Psoas muscle (tissue), 8 donors: Measurements from ENCODE around the gene LRRC4C. TPM values are rescaled to one million over a fixed set of nuclear protein-coding genes. Genes with fewer than 3 reads are reported as not detected.
A peak's percentile ranks its signal among the peaks of the same experiment; 100 is the strongest.

Experiments used
- ATAC-seq, 4 donors: fragments of 200-7000 bp; cut with Tn5 transposase; one replicate each; pipeline ENCODE4 v1.9.1; 2020; ENCODE audit warnings: moderate library complexity in 3 of 4, mild to moderate bottlenecking in 2 of 4
- DNase-seq, 2 donors: peaks; one replicate each; pipeline ENCODE4 v3.0.0-alpha.2; 2020
- H3K27ac ChIP-seq: fragments of 200-600 bp; one replicate; pipeline ENCODE4 v1.8.0; 2022
- H3K27me3 ChIP-seq, 3 donors: fragments of 200-600 bp in 1 of 3; one replicate each; pipeline versions ENCODE4 v1.6.1 to v1.8.0; 2013 to 2022; ENCODE audit warnings: low read length in 2 of 3, mild to moderate bottlenecking in 2 of 3, moderate library complexity in 1 of 3; ENCODE audit not compliant: insufficient read depth in 3 of 3
- H3K36me3 ChIP-seq, 2 donors: fragments of 200-600 bp in 1 of 2; one replicate each; pipeline versions ENCODE4 v1.6.1 to v1.8.0; 2013 to 2022; ENCODE audit warnings: low read depth in 1 of 2, mild to moderate bottlenecking in 1 of 2, moderate library complexity in 1 of 2; ENCODE audit not compliant: insufficient read depth in 1 of 2
- H3K4me1 ChIP-seq: fragments of 200-600 bp; one replicate; pipeline ENCODE4 v1.8.0; 2022
- H3K4me3 ChIP-seq: fragments of 200-600 bp; one replicate; pipeline ENCODE4 v1.8.0; 2022; ENCODE audit warnings: mild to moderate bottlenecking
- H3K9me3 ChIP-seq: fragments of 200-600 bp; one replicate; pipeline ENCODE4 v1.8.0; 2022
- CTCF ChIP-seq: fragments of 200-600 bp; IDR thresholded peaks from one replicate; pipeline ENCODE4 v1.8.0; 2022; ENCODE audit warnings: antibody characterized with exemption
- WGBS, 3 donors: extraction: QIAGEN DNeasy Blood & Tissue Kit; methylation state at CpG; one replicate each; pipeline versions ENCODE4 v1.1.6 to v1.1.7; 2013; 5-methylcytosine and 5-hydroxymethylcytosine counted together
- intact Hi-C, 2 donors: fragments of 100-400 bp; cut with DNase I; formaldehyde crosslinking; loops; one replicate each; pipeline versions ENCODE4 v1.11.0 to v1.14.2; 2022
- polyA plus RNA-seq, 3 donors: library from polyadenylated mRNA; stranded (reverse); fragments of 200-250 nt; gene quantifications; one replicate each; pipeline ENCODE4 v1.2.3, GENCODE V29; 2013
- total RNA-seq, 4 donors: library from RNA; stranded (reverse); fragmentation: NEBNext Ultra II Directional in 2 of 4; extraction: Animal tissue kit (Norgen Biotek cat#: 25700) in 2 of 4; gene quantifications; one replicate each; pipeline versions ENCODE4 v1.2.1 to v1.2.4, GENCODE V29; 2021 to 2023
- donor health status: healthy with polysubstance abuse.
- donor health status: DM: no; HTN: no; CAD: no; lungs with moderate emphysema.
- donor health status: Bipolar disorder and iron deficiency.
- donor health status: healthy.
- donor health status: DM: yes; HTN: yes; CAD: no.
- donor health status: DM: no; HTN: no; CAD: no.
- donor health status: DM: no; HTN: no; CAD: no.
- donor health status: DM: yes; HTN: yes; CAD: no.

Gene LRRC4C
- total and polyA plus RNA-seq, 7 donors, result 0.04 to 0.34 (median 0.12) TPM; not detected in 1

DNA sequence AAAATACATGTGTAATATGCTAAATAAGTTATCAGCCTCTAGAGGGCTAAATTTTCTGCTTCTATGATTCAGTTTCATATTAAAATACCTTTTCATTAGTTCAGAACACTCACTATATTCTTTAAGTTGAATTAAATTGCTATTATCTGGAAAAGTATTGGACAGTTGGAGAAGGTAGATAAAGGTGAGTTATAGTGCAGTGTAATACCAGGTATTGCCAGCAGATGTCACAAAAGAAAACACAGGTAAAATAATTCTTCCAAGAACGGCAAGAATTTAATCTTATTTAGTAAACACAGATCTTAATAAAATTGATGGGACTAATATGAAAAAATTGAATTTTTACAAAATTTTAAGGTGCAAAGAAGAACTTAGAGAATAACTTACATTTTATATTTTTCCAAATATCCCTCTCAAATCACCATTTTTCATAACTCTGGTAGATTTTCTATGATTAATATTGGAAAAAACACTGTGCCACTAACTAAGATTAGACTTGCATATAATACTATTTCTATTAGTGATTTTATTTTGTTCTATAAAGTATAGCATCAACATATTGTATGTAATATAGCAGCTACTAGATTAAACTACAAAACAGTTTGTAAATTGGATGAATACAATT lies 1.7 kb upstream of the LRRC4C start:
- DNase-seq (no peak), ATAC-seq (no peak)
- peak; percentile 52 for TF ChIP-seq CTCF
- Histone ChIP-seq H3K9me3 (peaks cover 5% of the 10 kb centered on the region), H3K27ac (no peak overlapping the region), H3K4me1 (no peaks in the 10 kb centered on the region), H3K27me3 (no peaks in the 10 kb centered on the region), H3K36me3 (no peaks in the 10 kb centered on the region), H3K4me3 (no peak overlapping the region)
- intact Hi-C loops, result loop anchor here in 1 of 2 donors (10.0 kb wide), 1 partner anchor 1824 kb away; no protein-coding TSS in a partner anchor
- WGBS, 3 donors, result 8 to 22% (median 11%) methylated on average over 1 of the region's 1 CpG

- intact Hi-C loops, result loop anchor here in 1 of 2 donors (5.0 kb wide), 1 partner anchor 1824 kb away; no protein-coding TSS in a partner anchor
- Histone ChIP-seq H3K27ac (no peak overlapping the region), H3K4me3 (no peak overlapping the region), H3K4me1 (no peaks in the 10 kb centered on the region), H3K36me3 (no peaks in the 10 kb centered on the region), H3K9me3 (peaks cover 5% of the 10 kb centered on the region), H3K27me3 (no peaks in the 10 kb centered on the region)
- WGBS, 3 donors, result 7 to 10% (median 8%) methylated on average over 7 of the region's 7 CpGs
- DNase-seq (no peak), ATAC-seq (no peak)
- TF ChIP-seq CTCF, result no peak
These were observed 811 bp downstream of the LRRC4C start for GRCh38 chr11:41458641-41459040.

- WGBS, 3 donors, result 15 to 18% (median 16%) methylated on average over 4 of the region's 4 CpGs
- Histone ChIP-seq H3K9me3 (peaks cover under 1% of the 10 kb centered on the region), H3K4me3 (no peak overlapping the region), H3K27me3 (no peaks in the 10 kb centered on the region), H3K36me3 (no peaks in the 10 kb centered on the region), H3K4me1 (no peaks in the 10 kb centered on the region), H3K27ac (no peak overlapping the region)
- DNase-seq, result no peak
- intact Hi-C loops, result loop anchor here in 1 of 2 donors (5.0 kb wide), 1 partner anchor 1824 kb away; no protein-coding TSS in a partner anchor
- no peak for TF ChIP-seq CTCF
- no peak for ATAC-seq
These were observed 1.3 kb downstream of the LRRC4C start for GRCh38 chr11:41458154-41458553.

- intact Hi-C loops, result loop anchor here in 1 of 2 donors (5.0 kb wide), 1 partner anchor 1825 kb away; no protein-coding TSS in a partner anchor
- H3K27me3 ChIP-seq, result no peaks in the 10 kb centered on the region
- H3K27ac ChIP-seq, result no peak overlapping the region
- ATAC-seq (no peak), DNase-seq (no peak)
- TF ChIP-seq CTCF, result no peak
- 36 to 43% (median 39%) methylated on average over 3 of the region's 3 CpGs for WGBS, 3 donors
- no peaks in the 10 kb centered on the region for H3K9me3 ChIP-seq
- H3K36me3 ChIP-seq, result no peaks in the 10 kb centered on the region
- no peaks in the 10 kb centered on the region for H3K4me1 ChIP-seq
- H3K4me3 ChIP-seq, result no peak overlapping the region
These were observed 2.0 kb downstream of the LRRC4C start for GRCh38 chr11:41457216-41458014.
